H9 (cell line): ENCODE measurements around the gene KCNH4. TPM values are rescaled to one million over a fixed set of nuclear protein-coding genes. Genes with fewer than 3 reads are reported as not detected.

Source experiments
- DNase-seq: peaks from one replicate; pipeline ENCODE4 v3.0.0-alpha.2; 2017
- H2AFZ ChIP-seq: one replicate; pipeline ENCODE4 v1.6.1; 2013; ENCODE audit warnings: mild to moderate bottlenecking, low read length, control low read depth, moderate library complexity
- H2AK5ac ChIP-seq: 2 replicates; pipeline ENCODE4 v1.6.1; 2013; ENCODE audit warnings: low read length, control low read depth, mixed read lengths; ENCODE audit not compliant: insufficient read length
- H2BK120ac ChIP-seq: one replicate; pipeline ENCODE4 v1.6.1; 2013; ENCODE audit warnings: low read depth, mild to moderate bottlenecking, low read length, control low read depth, inconsistent platforms; ENCODE audit not compliant: poor library complexity, severe bottlenecking
- H2BK12ac ChIP-seq: 2 replicates; pipeline ENCODE4 v1.6.1; 2013; ENCODE audit warnings: low read length, control low read depth, mixed read lengths, low read depth; ENCODE audit not compliant: insufficient read length
- H2BK15ac ChIP-seq: 2 replicates; pipeline ENCODE4 v1.6.1; 2013; ENCODE audit warnings: low read depth, low read length, control low read depth
- H2BK20ac ChIP-seq: one replicate; pipeline ENCODE4 v1.6.1; 2013; ENCODE audit warnings: low read depth, mild to moderate bottlenecking, low read length, control low read depth, inconsistent platforms; ENCODE audit not compliant: poor library complexity, severe bottlenecking
- H2BK5ac ChIP-seq: 2 replicates; pipeline ENCODE4 v1.6.1; 2013; ENCODE audit warnings: low read length, control low read depth, mixed read lengths; ENCODE audit not compliant: insufficient read length
- H3K14ac ChIP-seq: 2 replicates; pipeline ENCODE4 v1.6.1; 2013; ENCODE audit warnings: low read length, control low read depth; ENCODE audit not compliant: insufficient read depth
- H3K18ac ChIP-seq: 2 replicates; pipeline ENCODE4 v1.6.1; 2013; ENCODE audit warnings: low read depth, mild to moderate bottlenecking, mixed read lengths, low read length, control low read depth; ENCODE audit not compliant: insufficient read length
- H3K23ac ChIP-seq: 2 replicates; pipeline ENCODE4 v1.6.1; 2013; ENCODE audit warnings: low read length, control low read depth, mixed read lengths, low read depth; ENCODE audit not compliant: insufficient read length
- H3K23me2 ChIP-seq: 2 replicates; pipeline ENCODE4 v1.6.1; 2013; ENCODE audit warnings: low read depth, mild to moderate bottlenecking, mixed read lengths, low read length, control low read depth; ENCODE audit not compliant: insufficient read length, poor library complexity, severe bottlenecking
- H3K27ac ChIP-seq: 2 replicates; pipeline ENCODE4 v1.5.1; 2013; ENCODE audit warnings: low read length, control low read depth, mixed read lengths, low read depth; ENCODE audit not compliant: insufficient read length
- H3K27me3 ChIP-seq: 2 replicates; pipeline ENCODE4 v1.6.1; 2013; ENCODE audit warnings: low read length, control low read depth, inconsistent platforms; ENCODE audit not compliant: insufficient read depth
- H3K4ac ChIP-seq: 2 replicates; pipeline ENCODE4 v1.6.1; 2013; ENCODE audit warnings: low read depth, mild to moderate bottlenecking, control low read depth, inconsistent platforms, low read length, moderate library complexity
- H3K4me1 ChIP-seq: 2 replicates; pipeline ENCODE4 v1.6.1; 2013; ENCODE audit warnings: low read length, control low read depth, inconsistent platforms; ENCODE audit not compliant: insufficient read depth
- H3K4me2 ChIP-seq: 2 replicates; pipeline ENCODE4 v1.6.1; 2013; ENCODE audit warnings: low read length, control low read depth, mixed read lengths; ENCODE audit not compliant: insufficient read length, insufficient read depth
- H3K56ac ChIP-seq: 2 replicates; pipeline ENCODE4 v1.6.1; 2013; ENCODE audit warnings: low read depth, mild to moderate bottlenecking, mixed read lengths, low read length, control low read depth; ENCODE audit not compliant: insufficient read length
- H3K79me1 ChIP-seq: 2 replicates; pipeline ENCODE4 v1.6.1; 2013; ENCODE audit warnings: low read depth, mild to moderate bottlenecking, moderate library complexity, low read length, control low read depth, inconsistent platforms; ENCODE audit not compliant: insufficient read depth, poor library complexity, severe bottlenecking
- H3K79me2 ChIP-seq: 2 replicates; pipeline ENCODE4 v1.6.1; 2013; ENCODE audit warnings: low read length, control low read depth, inconsistent platforms; ENCODE audit not compliant: insufficient read depth
- H3K9ac ChIP-seq: 2 replicates; pipeline ENCODE4 v1.6.1; 2013; ENCODE audit warnings: low read length, control low read depth, mixed read lengths; ENCODE audit not compliant: insufficient read length; ENCODE audit errors: extremely low read depth
- H3K9me3 ChIP-seq: one replicate; pipeline ENCODE4 v1.6.1; 2013; ENCODE audit warnings: low read depth, low read length, inconsistent platforms; ENCODE audit not compliant: control insufficient read depth
- H3T11ph ChIP-seq: one replicate; pipeline ENCODE4 v1.6.1; 2013; ENCODE audit warnings: mild to moderate bottlenecking, low read length, control low read depth, inconsistent platforms
- H4K20me1 ChIP-seq: one replicate; pipeline ENCODE4 v1.6.1; 2013; ENCODE audit not compliant: control insufficient read depth, insufficient read length, insufficient read depth
- H4K5ac ChIP-seq: 2 replicates; pipeline ENCODE4 v1.6.1; 2013; ENCODE audit warnings: low read depth, mild to moderate bottlenecking, mixed read lengths, low read length, control low read depth; ENCODE audit not compliant: insufficient read length
- H4K8ac ChIP-seq: replicated peaks from 2 replicates; pipeline ENCODE4 v1.6.1; 2013; ENCODE audit warnings: low read length, control low read depth, mixed read lengths, low read depth; ENCODE audit not compliant: insufficient read length
- H4K91ac ChIP-seq: 2 replicates; pipeline ENCODE4 v1.6.1; 2013; ENCODE audit warnings: low read depth, mild to moderate bottlenecking, moderate library complexity, mixed read lengths, low read length, control low read depth; ENCODE audit not compliant: insufficient read length
- H3K27ac Mint-ChIP-seq, 3 experiments: 2 replicates in 2 of 3; 3 replicates in 1 of 3; pipeline ENCODE4 v1.8.0; 2020 to 2021; ENCODE audit warnings: mixed read lengths in 3 of 3, mild to moderate bottlenecking in 1 of 3, moderate library complexity in 1 of 3
- H3K27me3 Mint-ChIP-seq: 2 replicates; pipeline ENCODE4 v1.8.0; 2021; ENCODE audit warnings: low read depth, mild to moderate bottlenecking, moderate library complexity, mixed read lengths
- H3K36me3 Mint-ChIP-seq, 3 experiments: 2 replicates in 2 of 3; 3 replicates in 1 of 3; pipeline ENCODE4 v1.8.0; 2020 to 2021; ENCODE audit warnings: low read depth in 3 of 3, mixed read lengths in 3 of 3; ENCODE audit not compliant: insufficient read depth in 1 of 3
- H3K4me1 Mint-ChIP-seq, 2 experiments: 2 replicates each; pipeline ENCODE4 v1.8.0; 2020; ENCODE audit warnings: mixed read lengths in 2 of 2
- H3K4me3 Mint-ChIP-seq, 2 experiments: 2 replicates in 1 of 2; 3 replicates in 1 of 2; pipeline ENCODE4 v1.8.0; 2020 to 2021; ENCODE audit warnings: mild to moderate bottlenecking in 2 of 2, mixed read lengths in 2 of 2, moderate library complexity in 1 of 2
- H3K9me3 Mint-ChIP-seq, 2 experiments: 2 replicates in 1 of 2; 3 replicates in 1 of 2; pipeline ENCODE4 v1.8.0; 2020; ENCODE audit warnings: mild to moderate bottlenecking in 2 of 2, mixed read lengths in 2 of 2, moderate library complexity in 1 of 2
- WGBS: extraction: QIAGEN DNeasy Blood & Tissue Kit; methylation state at CpG from one replicate; pipeline ENCODE4 v1.1.7; 2013; ENCODE audit warnings: missing lambda C conversion rate, low lambda C conversion rate, mixed read lengths; ENCODE audit not compliant: insufficient read length; ENCODE audit errors: extremely low coverage; 5-methylcytosine and 5-hydroxymethylcytosine counted together
- total RNA-seq: library from RNA; stranded (reverse); gene quantifications from 2 replicates; pipeline ENCODE4 v1.2.1, GENCODE V29; 2021
- TF ChIP-seq, protein P1 (sequence below): fragments of 200-600 bp; sonication (generic); conservative IDR thresholded peaks from 3 replicates; pipeline ENCODE4 v1.8.0; 2021; ENCODE audit warnings: antibody characterized with exemption, mild to moderate bottlenecking

KCNH4 gene
- total RNA-seq, 1 experiment from 2014 or later: not detected

DNA sequence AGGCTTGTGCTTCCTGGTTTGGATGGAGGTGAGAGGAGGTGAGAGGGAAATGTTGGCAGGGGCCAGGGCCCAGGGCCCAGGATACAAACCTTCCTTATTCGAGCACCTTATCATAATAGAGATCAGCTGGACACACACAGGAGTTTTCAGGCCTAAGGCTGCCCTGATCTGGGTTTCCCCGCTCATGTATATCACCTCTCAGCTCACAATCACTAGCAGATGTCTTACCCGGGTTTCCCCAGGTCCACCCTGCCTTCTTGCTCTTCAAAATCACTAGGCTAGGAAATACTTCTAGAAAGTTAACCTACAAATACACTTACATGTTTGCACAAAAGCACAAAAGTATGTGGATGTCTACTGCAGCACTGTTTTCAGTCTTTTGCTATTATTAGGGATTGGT, 54.1 kb downstream of the KCNH4 start:
- H2AK5ac ChIP-seq: no peak overlapping the region
- H3K27me3 Mint-ChIP-seq: no peaks in the 10 kb centered on the region
- H3K27me3 ChIP-seq: peaks cover 2% of the 10 kb centered on the region; the same call in 1 of the 2 replicates
- H4K91ac ChIP-seq: no peak overlapping the region
- no peak overlapping the region for H4K8ac ChIP-seq
- no peak overlapping the region for H2BK120ac ChIP-seq
- no peaks in the 10 kb centered on the region for H3K9me3 Mint-ChIP-seq
- no peak overlapping the region for H3K56ac ChIP-seq
- no peak overlapping the region for H2BK5ac ChIP-seq
- H3K14ac ChIP-seq: no peak overlapping the region
- no peaks in the 10 kb centered on the region for H3K79me2 ChIP-seq
- H3K4me2 ChIP-seq: no peak overlapping the region
- no peak overlapping the region for H2BK15ac ChIP-seq
- no peak overlapping the region for H2AFZ ChIP-seq
- no peak overlapping the region for H3K27ac Mint-ChIP-seq
- H2BK12ac ChIP-seq: no peak overlapping the region
- H3K79me1 ChIP-seq: no peaks in the 10 kb centered on the region
- no peaks in the 10 kb centered on the region for H3K9me3 ChIP-seq
- no peak overlapping the region for H3K4ac ChIP-seq
- no peak overlapping the region for H3K4me3 Mint-ChIP-seq
- no peaks in the 10 kb centered on the region for H3K4me1 ChIP-seq
- H3K23me2 ChIP-seq: no peaks in the 10 kb centered on the region
- H3K23ac ChIP-seq: no peak overlapping the region
- TF ChIP-seq, protein P1, sequence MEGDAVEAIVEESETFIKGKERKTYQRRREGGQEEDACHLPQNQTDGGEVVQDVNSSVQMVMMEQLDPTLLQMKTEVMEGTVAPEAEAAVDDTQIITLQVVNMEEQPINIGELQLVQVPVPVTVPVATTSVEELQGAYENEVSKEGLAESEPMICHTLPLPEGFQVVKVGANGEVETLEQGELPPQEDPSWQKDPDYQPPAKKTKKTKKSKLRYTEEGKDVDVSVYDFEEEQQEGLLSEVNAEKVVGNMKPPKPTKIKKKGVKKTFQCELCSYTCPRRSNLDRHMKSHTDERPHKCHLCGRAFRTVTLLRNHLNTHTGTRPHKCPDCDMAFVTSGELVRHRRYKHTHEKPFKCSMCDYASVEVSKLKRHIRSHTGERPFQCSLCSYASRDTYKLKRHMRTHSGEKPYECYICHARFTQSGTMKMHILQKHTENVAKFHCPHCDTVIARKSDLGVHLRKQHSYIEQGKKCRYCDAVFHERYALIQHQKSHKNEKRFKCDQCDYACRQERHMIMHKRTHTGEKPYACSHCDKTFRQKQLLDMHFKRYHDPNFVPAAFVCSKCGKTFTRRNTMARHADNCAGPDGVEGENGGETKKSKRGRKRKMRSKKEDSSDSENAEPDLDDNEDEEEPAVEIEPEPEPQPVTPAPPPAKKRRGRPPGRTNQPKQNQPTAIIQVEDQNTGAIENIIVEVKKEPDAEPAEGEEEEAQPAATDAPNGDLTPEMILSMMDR: no peak
- no peak overlapping the region for H2BK20ac ChIP-seq
- peaks cover 16 to 21% of the 10 kb centered on the region in 2 experiments for H3K4me1 Mint-ChIP-seq
- H3K18ac ChIP-seq: no peak overlapping the region
- WGBS: no CpG with 5 or more reads among the region's 3 CpGs
- no peak overlapping the region for H3K9ac ChIP-seq
- H4K20me1 ChIP-seq: no peaks in the 10 kb centered on the region
- H3K36me3 Mint-ChIP-seq: peaks cover 20 to 72% (median 54%) of the 10 kb centered on the region in 3 experiments; a peak in 6 of 7 replicates
- no peak overlapping the region for H3K27ac ChIP-seq
- no peak for DNase-seq
- no peak overlapping the region for H3T11ph ChIP-seq
- H4K5ac ChIP-seq: no peak overlapping the region
